HG02943 (cell line): Measurements from ENCODE around the gene LCMT2.
"Not testable (repeated sequence)": the region's sequence is repeated elsewhere in the genome, so short reads cannot be mapped to it uniquely, and the experiment has no call there.

Experiments
- ATAC-seq: cut with Tn5 transposase; IDR thresholded peaks from one replicate; pipeline ENCODE4 v1.9.1; 2021; ENCODE audit warnings: mild to moderate bottlenecking, low read depth, moderate library complexity; ENCODE audit not compliant: unreplicated experiment

The LCMT2 gene

GRCh38 chr15:43316016-43316970, 14.1 kb downstream of the LCMT2 start:
- ATAC-seq: no peak

- ATAC-seq: no peak
Measured at GRCh38 chr15:43314171-43314570, 16.2 kb downstream of the LCMT2 start.

GRCh38 chr15:43312378-43312777, 18.0 kb downstream of the LCMT2 start:
- ATAC-seq: no peak

- no peak for ATAC-seq
Measured at GRCh38 chr15:43302205-43302817, 28.1 kb downstream of the LCMT2 start, which contains the start of gene TGM7. Gene TGM7 (minus strand): TSS chr15:43302255.

- no peak for ATAC-seq
Measured at GRCh38 chr15:43299884-43300283, 30.5 kb downstream of the LCMT2 start.

- no peak for ATAC-seq
Measured at GRCh38 chr15:43299411-43299810, 31.0 kb downstream of the LCMT2 start.

- no peak for ATAC-seq
Measured at GRCh38 chr15:43294091-43294706, 36.2 kb downstream of the LCMT2 start.

GRCh38 chr15:43293432-43293831, 36.9 kb downstream of the LCMT2 start:
- no peak for ATAC-seq

- no peak for ATAC-seq
Measured at GRCh38 chr15:43292375-43293078, 37.8 kb downstream of the LCMT2 start.

- ATAC-seq: not testable (repeated sequence)
Measured at GRCh38 chr15:43289656-43290055, 40.7 kb downstream of the LCMT2 start.

GRCh38 chr15:43287254-43287653, 43.1 kb downstream of the LCMT2 start:
- no peak for ATAC-seq

GRCh38 chr15:43286074-43286473, 44.3 kb downstream of the LCMT2 start:
- no peak for ATAC-seq

- ATAC-seq: no peak
Measured at GRCh38 chr15:43285609-43286037, 44.8 kb downstream of the LCMT2 start.

GRCh38 chr15:43283526-43283925, 46.8 kb downstream of the LCMT2 start:
- ATAC-seq: no peak

GRCh38 chr15:43281926-43282602, 48.3 kb downstream of the LCMT2 start:
- no peak for ATAC-seq

- no peak for ATAC-seq
Measured at GRCh38 chr15:43280996-43281395, 49.4 kb downstream of the LCMT2 start.

GRCh38 chr15:43279496-43279895, 50.9 kb downstream of the LCMT2 start:
- no peak for ATAC-seq

GRCh38 chr15:43278869-43279268, 51.5 kb downstream of the LCMT2 start:
- ATAC-seq: no peak

- no peak for ATAC-seq
Measured at GRCh38 chr15:43277901-43278300, 52.5 kb downstream of the LCMT2 start.

GRCh38 chr15:43277231-43277823, 53.0 kb downstream of the LCMT2 start:
- ATAC-seq: no peak
